Activated CD4-positive, alpha-beta T cell treated with anti-CD3 and anti-CD28 coated beads, Interleukin-2, amount 10 ng/mL, durations not matched to agents 7 days and 5 days (primary cell): ENCODE results near the gene PTPRE. TPM values are rescaled to one million over a fixed set of nuclear protein-coding genes. Genes with fewer than 3 reads are reported as not detected.
A peak's percentile ranks its signal among the peaks of the same experiment; 100 is the strongest.

Experiments
- CTCF ChIA-PET: fragments of 350-600 bp; sonication (Branson Sonifier 250); formaldehyde crosslinking; loops from one replicate; lab custom pipeline; 2021; ENCODE audit warnings: antibody characterized with exemption; lab: Charles Lee
- POLR2A ChIA-PET: fragments of 350-600 bp; sonication (Branson Sonifier 250); formaldehyde crosslinking; loops from one replicate; lab custom pipeline; 2021; ENCODE audit warnings: antibody characterized with exemption; lab: Charles Lee
- DNase-seq: peaks from one replicate; pipeline ENCODE4 v3.0.0-alpha.2; 2020
- H3K27ac Mint-ChIP-seq: one replicate; pipeline ENCODE4 v1.8.0; 2021; ENCODE audit warnings: mild to moderate bottlenecking, moderate library complexity, mixed read lengths
- H3K27me3 Mint-ChIP-seq: one replicate; pipeline ENCODE4 v1.8.0; 2021; ENCODE audit warnings: mixed read lengths
- H3K36me3 Mint-ChIP-seq: one replicate; pipeline ENCODE4 v1.8.0; 2021; ENCODE audit warnings: low read depth, mixed read lengths
- H3K4me1 Mint-ChIP-seq: one replicate; pipeline ENCODE4 v1.8.0; 2021; ENCODE audit warnings: mixed read lengths
- H3K4me3 Mint-ChIP-seq: one replicate; pipeline ENCODE4 v1.8.0; 2021; ENCODE audit warnings: mild to moderate bottlenecking, moderate library complexity, mixed read lengths
- H3K9me3 Mint-ChIP-seq: one replicate; pipeline ENCODE4 v1.8.0; 2021; ENCODE audit warnings: mixed read lengths
- total RNA-seq, 2 experiments: library from RNA; stranded (reverse); gene quantifications; one replicate each; pipeline ENCODE4 v1.2.3, GENCODE V29; 2021

The PTPRE gene
- total RNA-seq, 2 experiments from 2014 or later, result 24.1 to 25.6 TPM

DNA sequence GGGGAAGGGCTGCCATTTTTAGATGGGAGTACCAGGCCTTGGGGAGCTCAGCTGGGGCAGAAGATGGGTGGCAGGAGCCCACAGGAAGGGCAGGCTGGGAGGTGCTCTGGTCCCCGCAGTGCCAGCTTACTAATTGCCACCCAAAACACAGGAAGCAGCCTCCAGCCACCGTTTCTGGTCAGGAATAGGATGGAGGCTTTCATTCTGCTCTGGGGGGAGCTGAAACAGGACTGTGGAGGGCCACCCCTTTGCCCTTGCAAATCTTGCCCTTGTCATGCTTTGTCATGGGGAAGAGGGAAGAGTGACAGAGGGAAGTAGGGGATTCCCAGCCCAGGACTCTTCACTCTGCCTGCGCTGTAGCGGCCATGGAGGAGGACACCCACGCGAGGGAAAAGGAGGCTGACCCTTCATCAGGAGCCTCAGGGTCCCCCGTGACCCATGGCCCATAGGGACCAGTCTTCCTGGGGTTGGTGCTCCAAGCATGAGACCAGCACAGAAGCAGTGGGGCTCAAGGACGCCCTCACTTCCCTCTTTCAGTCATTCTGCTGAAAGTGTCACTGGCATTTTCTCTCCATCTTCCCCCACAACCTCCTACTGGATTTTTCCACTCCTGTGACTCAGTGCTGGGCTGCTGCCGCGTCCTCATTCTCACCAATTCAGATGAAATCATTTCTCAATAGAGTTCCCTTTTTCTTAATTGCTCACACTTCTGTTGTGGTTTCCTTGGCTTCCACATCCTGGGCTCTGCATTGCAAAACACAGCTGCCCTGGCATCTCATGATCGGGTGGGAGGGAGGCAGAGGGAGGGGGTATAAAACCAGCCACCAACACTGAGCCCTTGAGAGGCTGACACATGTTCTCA is 157.4 kb downstream of the PTPRE start:
- ChIA-PET POLR2A (interaction anchor here (0.6 kb wide), 1 partner anchor 152 kb away, joined by 3 read pairs; no protein-coding TSS in a partner anchor), CTCF (interaction anchor here (0.7 to 4.4 kb wide), 7 partner anchors 10 to 157 kb away, joined by 3 to 24 read pairs (median 5); partner anchors contain the start of gene PTPRE)
- H3K27me3 Mint-ChIP-seq, result no peaks in the 10 kb centered on the region
- peaks cover 59% of the 10 kb centered on the region for H3K36me3 Mint-ChIP-seq
- DNase-seq, result peak; percentile 77
- H3K4me3 Mint-ChIP-seq, result peak overlapping the region; percentile 54
- H3K9me3 Mint-ChIP-seq, result peaks cover 5% of the 10 kb centered on the region
- H3K4me1 Mint-ChIP-seq, result peaks cover 61% of the 10 kb centered on the region
- peak overlapping the region; percentile 88 for H3K27ac Mint-ChIP-seq

DNA sequence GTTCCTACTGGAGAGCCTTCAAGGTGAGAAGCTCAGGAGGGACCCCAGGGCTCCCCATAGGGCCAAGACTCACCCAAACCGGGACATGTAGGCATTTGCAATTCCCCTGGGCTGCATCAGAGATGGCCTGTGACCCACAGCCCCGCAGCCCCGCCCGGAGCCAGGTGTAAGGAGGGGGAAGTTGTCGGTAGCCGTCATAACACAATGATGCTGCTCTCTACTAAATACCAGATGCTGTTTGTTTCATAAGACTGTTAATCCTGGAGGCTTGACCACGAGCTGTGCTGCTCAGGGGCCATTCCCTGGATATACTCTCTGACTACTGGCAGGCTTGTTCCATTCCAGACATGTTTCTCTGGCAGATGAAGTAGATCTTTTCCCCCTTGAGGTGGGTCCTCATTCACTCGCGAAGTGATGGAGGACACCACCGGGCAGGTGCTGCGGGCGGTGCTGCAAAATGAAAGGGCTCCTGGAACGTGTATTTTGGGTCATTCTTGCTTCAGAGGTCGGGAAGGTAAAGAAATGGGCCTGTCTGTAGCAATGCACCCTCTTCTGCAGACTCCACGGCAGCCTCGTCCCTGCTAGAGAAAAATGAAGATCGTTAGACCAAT is 158.2 kb downstream of the PTPRE start:
- H3K27ac Mint-ChIP-seq, result peak overlapping the region; percentile 87
- CTCF ChIA-PET, result interaction anchor here (1.5 to 4.4 kb wide), 3 partner anchors 13 to 54 kb away, joined by 5 to 24 read pairs (median 16); no protein-coding TSS in a partner anchor
- H3K36me3 Mint-ChIP-seq, result peaks cover 55% of the 10 kb centered on the region
- H3K4me3 Mint-ChIP-seq, result peak overlapping the region; percentile 54
- POLR2A ChIA-PET, result no interaction called here
- no peak for DNase-seq
- H3K9me3 Mint-ChIP-seq, result peaks cover 5% of the 10 kb centered on the region
- H3K4me1 Mint-ChIP-seq, result peaks cover 63% of the 10 kb centered on the region
- no peaks in the 10 kb centered on the region for H3K27me3 Mint-ChIP-seq

DNA sequence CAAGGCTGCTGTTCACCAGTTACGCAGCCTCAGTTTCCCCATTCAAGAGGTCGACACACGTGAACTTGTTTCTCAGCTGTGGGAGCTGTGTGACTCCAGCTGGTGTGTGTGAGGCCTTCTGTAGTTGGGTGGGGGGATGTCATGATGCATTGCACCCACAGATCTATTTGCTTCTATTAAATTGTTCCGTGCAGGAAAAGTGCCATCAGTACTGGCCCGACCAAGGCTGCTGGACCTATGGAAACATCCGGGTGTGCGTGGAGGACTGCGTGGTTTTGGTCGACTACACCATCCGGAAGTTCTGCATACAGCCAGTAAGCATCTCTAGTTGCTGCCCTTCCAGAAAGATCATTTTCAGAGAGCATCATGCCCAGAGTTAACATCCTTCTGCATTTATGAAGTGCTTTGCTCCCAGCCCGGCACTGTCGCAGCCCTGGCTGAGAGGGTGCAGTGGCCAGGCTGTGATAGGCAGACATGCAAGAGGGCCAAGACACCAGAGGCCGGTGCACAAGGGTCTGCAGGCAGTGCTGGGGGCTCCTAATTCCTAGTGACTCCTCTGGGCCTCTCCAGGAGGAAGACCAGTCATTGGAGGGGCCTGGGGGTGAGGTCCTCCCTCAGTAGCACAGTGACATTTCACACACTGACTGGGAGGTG is 159.1 kb downstream of the PTPRE start:
- POLR2A ChIA-PET, result no interaction called here
- Mint-ChIP-seq H3K27me3 (no peaks in the 10 kb centered on the region), H3K4me3 (no peak overlapping the region), H3K36me3 (peaks cover 50% of the 10 kb centered on the region), H3K4me1 (peaks cover 60% of the 10 kb centered on the region), H3K27ac (no peak overlapping the region), H3K9me3 (peaks cover 5% of the 10 kb centered on the region)
- CTCF ChIA-PET, result interaction anchor here (2.7 kb wide), 1 partner anchor 30 kb away, joined by 16 read pairs; no protein-coding TSS in a partner anchor
- DNase-seq, result no peak

DNA sequence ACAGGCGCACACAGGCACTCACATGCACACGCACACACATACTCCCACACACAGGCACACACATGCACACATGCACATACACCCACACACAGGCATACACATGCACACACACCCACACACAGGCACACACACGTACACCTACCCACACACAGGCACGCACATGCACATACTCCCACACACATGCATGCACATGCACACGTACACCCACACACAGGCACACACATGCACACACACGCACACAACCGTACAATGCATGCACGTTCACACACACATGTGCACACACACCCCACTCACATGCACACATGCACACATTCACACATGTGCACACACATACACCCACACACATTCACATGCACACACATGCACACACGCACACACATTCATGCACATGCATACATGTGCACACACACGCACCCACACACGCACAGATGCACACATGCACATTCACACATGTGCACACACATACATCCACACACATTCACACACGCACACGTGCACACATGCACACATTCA is 160.0 kb downstream of the PTPRE start:
- no peak for DNase-seq
- Mint-ChIP-seq H3K27ac (peak overlapping the region; percentile 6), H3K4me3 (no peak overlapping the region), H3K27me3 (no peaks in the 10 kb centered on the region), H3K9me3 (peaks cover 5% of the 10 kb centered on the region), H3K4me1 (peaks cover 61% of the 10 kb centered on the region), H3K36me3 (peaks cover 47% of the 10 kb centered on the region)
- ChIA-PET CTCF (no interaction called here), POLR2A (no interaction called here)

DNA sequence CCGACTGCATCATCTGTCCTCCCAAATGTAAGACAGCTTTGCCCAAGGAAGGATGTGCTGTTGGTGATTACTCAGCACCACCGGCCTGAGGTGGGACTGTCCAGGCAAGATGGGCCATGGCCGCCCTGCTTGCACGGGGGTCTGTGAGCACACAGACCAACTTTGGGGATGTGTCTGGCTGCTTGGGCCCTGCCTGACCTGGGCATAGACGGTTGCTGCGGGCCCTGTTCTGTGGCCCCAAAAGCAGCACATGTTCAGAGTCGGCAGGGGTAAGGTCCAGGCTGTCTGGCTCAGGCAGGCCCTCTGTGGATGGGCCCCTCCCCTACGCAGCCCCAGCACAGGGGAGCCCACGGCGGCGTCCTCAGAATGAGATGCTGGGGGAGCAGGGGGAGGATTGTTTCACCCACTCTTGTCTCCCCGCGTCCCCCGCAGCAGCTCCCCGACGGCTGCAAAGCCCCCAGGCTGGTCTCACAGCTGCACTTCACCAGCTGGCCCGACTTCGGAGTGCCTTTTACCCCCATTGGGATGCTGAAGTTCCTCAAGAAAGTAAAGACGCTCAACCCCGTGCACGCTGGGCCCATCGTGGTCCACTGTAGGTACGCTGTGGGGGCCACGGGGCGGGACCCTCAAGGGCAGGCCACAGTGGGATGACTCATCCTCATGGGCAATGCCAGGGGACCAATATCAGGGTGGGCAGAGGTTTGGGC is 160.9 kb downstream of the PTPRE start:
- H3K9me3 Mint-ChIP-seq, result peaks cover 5% of the 10 kb centered on the region
- no peak for DNase-seq
- H3K4me1 Mint-ChIP-seq, result peaks cover 52% of the 10 kb centered on the region
- ChIA-PET POLR2A (no interaction called here), CTCF (interaction anchor here (0.6 to 4.4 kb wide), 4 partner anchors 20 to 132 kb away, joined by 3 to 51 read pairs (median 11); no protein-coding TSS in a partner anchor)
- H3K4me3 Mint-ChIP-seq, result no peak overlapping the region
- H3K27me3 Mint-ChIP-seq, result no peaks in the 10 kb centered on the region
- H3K36me3 Mint-ChIP-seq, result peaks cover 45% of the 10 kb centered on the region
- H3K27ac Mint-ChIP-seq, result no peak overlapping the region

DNA sequence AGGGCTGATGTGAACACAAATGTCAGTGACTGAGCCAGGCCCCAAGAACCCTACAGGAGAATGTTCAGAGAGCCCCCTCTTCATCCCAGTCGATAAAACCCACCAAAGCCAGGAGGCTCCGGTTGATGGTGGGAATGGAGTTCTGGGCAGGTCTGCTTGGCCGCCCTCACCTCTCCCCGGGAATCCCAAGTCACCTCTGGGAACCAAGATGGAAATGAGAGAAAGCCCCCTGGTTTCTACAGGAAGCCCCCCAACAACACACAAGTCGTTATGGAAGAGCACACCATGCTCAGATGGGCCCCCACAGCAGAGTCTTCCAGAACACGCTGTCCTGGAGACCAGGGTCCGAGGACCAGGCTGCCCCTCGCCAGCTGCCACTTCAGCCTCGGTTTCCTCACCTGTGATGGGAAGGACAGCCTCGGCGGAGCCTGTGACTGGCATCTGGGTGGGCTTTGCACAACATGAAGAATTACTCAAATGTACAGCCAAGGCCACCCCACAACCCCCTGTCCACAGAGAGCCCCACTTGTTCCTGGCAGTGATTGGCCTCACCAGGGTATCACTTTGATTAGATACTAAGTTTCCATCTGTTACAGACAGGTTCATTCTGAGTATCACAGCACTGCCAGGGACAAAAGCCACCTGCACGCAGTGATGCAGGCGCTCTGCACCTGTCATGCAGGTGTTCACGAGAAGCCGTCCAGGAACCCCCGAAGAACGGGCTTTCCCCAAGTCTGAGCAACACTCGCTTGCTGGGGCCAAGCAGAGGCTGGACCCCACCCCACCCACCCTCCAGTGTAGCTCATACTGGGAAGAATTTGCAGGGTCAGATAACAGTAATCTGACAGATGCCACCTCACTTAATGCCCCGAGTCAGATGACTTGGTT is 161.7 kb downstream of the PTPRE start:
- H3K4me1 Mint-ChIP-seq, result peaks cover 49% of the 10 kb centered on the region
- POLR2A ChIA-PET, result no interaction called here
- peaks cover 5% of the 10 kb centered on the region for H3K9me3 Mint-ChIP-seq
- no peak for DNase-seq
- CTCF ChIA-PET, result interaction anchor here (0.6 to 4.4 kb wide), 34 partner anchors 9 to 215 kb away, joined by 3 to 51 read pairs (median 4); partner anchors contain the start of gene PTPRE
- H3K27ac Mint-ChIP-seq, result no peak overlapping the region
- H3K4me3 Mint-ChIP-seq, result no peak overlapping the region
- peaks cover 52% of the 10 kb centered on the region for H3K36me3 Mint-ChIP-seq
- no peaks in the 10 kb centered on the region for H3K27me3 Mint-ChIP-seq

DNA sequence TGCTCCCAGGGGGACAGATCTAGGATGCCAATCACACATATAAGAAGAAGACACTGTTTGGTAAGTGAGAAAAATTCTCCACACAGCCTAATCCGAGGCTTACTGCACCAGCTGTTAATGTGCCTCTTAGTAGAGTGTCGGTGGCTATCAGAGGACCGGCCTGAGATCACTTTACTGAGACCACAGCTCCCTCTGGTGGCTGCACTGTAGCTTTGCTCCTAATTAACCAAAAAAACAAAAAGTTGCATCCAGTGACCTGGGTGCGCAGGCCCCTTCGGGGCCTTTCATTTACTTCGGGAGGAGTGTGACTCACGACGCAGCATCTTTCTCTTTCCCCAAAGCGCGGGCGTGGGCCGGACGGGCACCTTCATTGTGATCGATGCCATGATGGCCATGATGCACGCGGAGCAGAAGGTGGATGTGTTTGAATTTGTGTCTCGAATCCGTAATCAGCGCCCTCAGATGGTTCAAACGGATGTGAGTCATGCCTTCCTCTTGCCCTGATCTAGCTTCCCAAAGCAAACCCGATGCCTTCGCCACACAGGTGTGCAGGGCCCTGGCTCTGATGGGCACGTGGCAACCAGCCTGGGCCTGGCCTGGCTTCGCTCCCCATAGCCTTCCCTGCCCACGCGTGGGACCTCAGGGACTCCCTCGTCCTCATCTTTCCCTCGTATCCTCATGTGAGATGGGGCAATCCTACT is 162.6 kb downstream of the PTPRE start:
- H3K4me3 Mint-ChIP-seq, result no peak overlapping the region
- H3K27ac Mint-ChIP-seq, result no peak overlapping the region
- H3K9me3 Mint-ChIP-seq, result peaks cover 5% of the 10 kb centered on the region
- H3K4me1 Mint-ChIP-seq, result peaks cover 46% of the 10 kb centered on the region
- peaks cover 57% of the 10 kb centered on the region for H3K36me3 Mint-ChIP-seq
- peak; percentile 82 for DNase-seq
- H3K27me3 Mint-ChIP-seq, result no peaks in the 10 kb centered on the region
- CTCF ChIA-PET, result interaction anchor here (0.9 to 4.4 kb wide), 33 partner anchors 9 to 215 kb away, joined by 3 to 51 read pairs (median 4); partner anchors contain the start of gene PTPRE
- POLR2A ChIA-PET, result no interaction called here

DNA sequence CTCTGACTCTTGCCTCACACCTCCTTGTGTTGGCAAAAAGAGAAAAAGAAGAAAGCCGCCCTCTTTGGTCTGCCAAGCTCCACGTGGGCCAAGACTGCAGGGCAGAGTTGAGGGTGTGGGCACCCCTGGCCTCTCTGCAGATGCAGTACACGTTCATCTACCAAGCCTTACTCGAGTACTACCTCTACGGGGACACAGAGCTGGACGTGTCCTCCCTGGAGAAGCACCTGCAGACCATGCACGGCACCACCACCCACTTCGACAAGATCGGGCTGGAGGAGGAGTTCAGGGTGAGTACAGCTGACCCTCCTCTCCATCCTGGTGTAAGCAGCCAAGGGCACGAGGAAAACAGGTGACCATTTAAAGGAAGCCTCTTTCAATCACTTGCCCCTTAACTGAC is 163.3 kb downstream of the PTPRE start:
- Mint-ChIP-seq H3K36me3 (peaks cover 59% of the 10 kb centered on the region), H3K27ac (no peak overlapping the region), H3K9me3 (peaks cover 5% of the 10 kb centered on the region), H3K27me3 (no peaks in the 10 kb centered on the region), H3K4me3 (no peak overlapping the region), H3K4me1 (peaks cover 39% of the 10 kb centered on the region)
- CTCF ChIA-PET, result interaction anchor here (0.6 to 4.4 kb wide), 14 partner anchors 10 to 175 kb away, joined by 3 to 51 read pairs (median 6); no protein-coding TSS in a partner anchor
- no peak for DNase-seq
- POLR2A ChIA-PET, result no interaction called here

DNA sequence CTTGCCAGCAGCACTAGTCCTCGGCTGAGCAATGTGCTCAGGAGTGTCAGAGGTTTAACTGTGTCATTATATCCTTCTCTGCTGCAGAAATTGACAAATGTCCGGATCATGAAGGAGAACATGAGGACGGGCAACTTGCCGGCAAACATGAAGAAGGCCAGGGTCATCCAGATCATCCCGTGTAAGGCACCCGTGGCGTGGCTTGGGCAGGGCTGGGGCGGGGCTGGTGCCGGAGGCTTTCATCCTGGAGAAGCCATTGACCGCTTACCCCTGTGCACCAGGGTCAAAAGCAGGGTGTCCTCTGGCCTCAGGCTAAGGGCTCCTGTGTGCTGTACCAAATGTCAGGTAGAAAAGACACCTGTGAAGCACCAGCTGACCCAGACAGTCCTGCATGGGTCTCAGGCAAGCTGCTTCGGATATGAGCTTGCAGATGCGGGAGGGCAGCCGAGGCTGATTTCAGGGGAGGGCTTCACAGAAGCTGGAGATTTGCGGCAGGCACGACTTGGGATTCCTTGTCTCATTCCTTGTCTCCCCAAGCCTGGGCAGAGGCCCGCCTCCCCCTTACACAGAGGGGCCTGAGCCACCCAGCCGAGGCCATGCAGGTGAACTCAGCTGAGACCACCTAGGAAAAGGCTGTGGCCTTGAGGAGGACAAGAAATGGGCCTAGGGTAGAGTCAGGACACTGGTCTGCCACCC is 164.0 kb downstream of the PTPRE start:
- Mint-ChIP-seq H3K4me1 (peaks cover 32% of the 10 kb centered on the region), H3K9me3 (peaks cover 5% of the 10 kb centered on the region), H3K27me3 (no peaks in the 10 kb centered on the region), H3K4me3 (no peak overlapping the region), H3K36me3 (peaks cover 56% of the 10 kb centered on the region), H3K27ac (peak overlapping the region; percentile 47)
- CTCF ChIA-PET, result interaction anchor here (0.6 to 4.4 kb wide), 5 partner anchors 11 to 165 kb away, joined by 3 to 51 read pairs (median 11); no protein-coding TSS in a partner anchor
- POLR2A ChIA-PET, result no interaction called here
- DNase-seq, result no peak

DNA sequence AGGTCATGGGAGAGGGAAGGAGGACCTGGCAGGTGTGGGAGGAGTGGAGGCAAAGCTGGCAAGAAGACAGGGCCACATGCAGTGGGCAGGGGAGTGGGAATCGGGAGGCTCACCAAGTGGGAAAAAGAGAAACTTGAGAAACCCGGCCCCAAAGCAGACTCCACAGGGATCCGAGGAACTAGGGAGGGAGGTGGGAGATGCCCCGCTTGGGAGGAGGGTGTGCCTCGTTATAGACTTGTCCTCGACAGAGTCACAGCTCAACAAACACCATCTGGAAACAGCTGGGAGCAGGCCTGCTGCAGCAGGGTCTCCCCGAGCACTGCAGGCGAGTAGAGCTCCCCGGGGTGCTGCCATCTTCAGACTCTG is 164.5 kb downstream of the PTPRE start:
- Mint-ChIP-seq H3K27ac (peak overlapping the region; percentile 47), H3K27me3 (no peaks in the 10 kb centered on the region), H3K36me3 (peaks cover 51% of the 10 kb centered on the region), H3K4me1 (peaks cover 29% of the 10 kb centered on the region), H3K4me3 (no peak overlapping the region), H3K9me3 (peaks cover 5% of the 10 kb centered on the region)
- no peak for DNase-seq
- POLR2A ChIA-PET, result no interaction called here
- CTCF ChIA-PET, result interaction anchor here (4.4 kb wide), 1 partner anchor 37 kb away, joined by 51 read pairs; no protein-coding TSS in a partner anchor
